ENCODE results near the gene PHACTR4.
A peak's percentile ranks its signal among the peaks of the same experiment; 100 is the strongest.
"Not testable (repeated sequence)": the region's sequence is repeated elsewhere in the genome, so short reads cannot be mapped to it uniquely, and the experiment has no call there.

PHACTR4 gene

GRCh38 chr1:28437264-28437923, 67.9 kb downstream of the PHACTR4 start:
- peak; percentile 63 for DNase-seq (ENCODE audit: low read depth)

- peak; percentile 96 for DNase-seq (ENCODE audit: low read depth)
These were observed 68.6 kb downstream of the PHACTR4 start for GRCh38 chr1:28437924-28438699.

GRCh38 chr1:28439320-28439719, 69.8 kb downstream of the PHACTR4 start:
- no peak for DNase-seq (ENCODE audit: low read depth)

GRCh38 chr1:28441674-28442073, 72.1 kb downstream of the PHACTR4 start:
- DNase-seq (ENCODE audit: low read depth), result no peak

GRCh38 chr1:28443550-28443949, 74.0 kb downstream of the PHACTR4 start:
- DNase-seq (ENCODE audit: low read depth), result no peak

GRCh38 chr1:28447679-28448078, 78.1 kb downstream of the PHACTR4 start:
- no peak for DNase-seq (ENCODE audit: low read depth)

- DNase-seq (ENCODE audit: low read depth), result not testable (repeated sequence)
These were observed 78.6 kb downstream of the PHACTR4 start for GRCh38 chr1:28448094-28448611.

GRCh38 chr1:28449904-28450303, 80.4 kb downstream of the PHACTR4 start:
- no peak for DNase-seq (ENCODE audit: low read depth)

GRCh38 chr1:28450561-28450960, 81.0 kb downstream of the PHACTR4 start:
- DNase-seq (ENCODE audit: low read depth), result no peak

GRCh38 chr1:28451011-28451410, 81.5 kb downstream of the PHACTR4 start:
- DNase-seq (ENCODE audit: low read depth), result no peak

- no peak for DNase-seq (ENCODE audit: low read depth)
These were observed 86.5 kb downstream of the PHACTR4 start for GRCh38 chr1:28456078-28456477.

- no peak for DNase-seq (ENCODE audit: low read depth)
These were observed 88.1 kb downstream of the PHACTR4 start for GRCh38 chr1:28457678-28458077.

- no peak for DNase-seq (ENCODE audit: low read depth)
These were observed 89.0 kb downstream of the PHACTR4 start for GRCh38 chr1:28458237-28459228.

GRCh38 chr1:28466226-28466778, 96.8 kb downstream of the PHACTR4 start:
- DNase-seq (ENCODE audit: low read depth), result no peak

GRCh38 chr1:28470146-28470545, 100.6 kb downstream of the PHACTR4 start:
- DNase-seq (ENCODE audit: low read depth), result no peak

GRCh38 chr1:28479497-28479896, 110.0 kb downstream of the PHACTR4 start:
- not testable (repeated sequence) for DNase-seq (ENCODE audit: low read depth)

GRCh38 chr1:28480308-28480707, 110.8 kb downstream of the PHACTR4 start:
- no peak for DNase-seq (ENCODE audit: low read depth)

GRCh38 chr1:28482138-28482537, 112.6 kb downstream of the PHACTR4 start:
- DNase-seq (ENCODE audit: low read depth), result no peak

GRCh38 chr1:28482702-28483101, 113.2 kb downstream of the PHACTR4 start:
- no peak for DNase-seq (ENCODE audit: low read depth)

- DNase-seq (ENCODE audit: low read depth), result no peak
These were observed 125.2 kb downstream of the PHACTR4 start for GRCh38 chr1:28494737-28495136.

GRCh38 chr1:28499553-28499952, 130.0 kb downstream of the PHACTR4 start:
- no peak for DNase-seq (ENCODE audit: low read depth)

- DNase-seq (ENCODE audit: low read depth), result no peak
These were observed 132.4 kb downstream of the PHACTR4 start for GRCh38 chr1:28501925-28502324.
